Heart right ventricle (tissue), 16 donors: Measurements from ENCODE around the gene PDE2A. TPM values are rescaled to one million over a fixed set of nuclear protein-coding genes. Genes with fewer than 3 reads are reported as not detected.

Experiments used
- ATAC-seq, 8 donors: fragments of 200-7000 bp; cut with Tn5 transposase; one replicate each; pipeline ENCODE4 v1.9.1; 2020; ENCODE audit warnings: mild to moderate bottlenecking in 8 of 8, moderate library complexity in 8 of 8, moderate number of reproducible peaks in 1 of 8
- DNase-seq, 2 donors: peaks; one replicate each; pipeline ENCODE4 v3.0.0-alpha.2; 2020
- H3K27ac ChIP-seq, 10 donors: fragments of 200-600 bp; sonication (generic) in 2 of 10; one replicate each; pipeline versions ENCODE4 v1.5.0 to v1.8.0; 2020 to 2022; ENCODE audit warnings: mild to moderate bottlenecking in 3 of 10
- H3K27me3 ChIP-seq, 7 donors: fragments of 200-600 bp; one replicate each; pipeline ENCODE4 v1.8.0; 2021 to 2022; ENCODE audit warnings: mild to moderate bottlenecking in 2 of 7
- H3K36me3 ChIP-seq, 9 donors: fragments of 200-600 bp; sonication (generic) in 1 of 9; one replicate each; pipeline versions ENCODE4 v1.5.0 to v1.8.0; 2020 to 2022; ENCODE audit warnings: mild to moderate bottlenecking in 2 of 9
- H3K4me1 ChIP-seq, 9 donors: fragments of 200-600 bp; sonication (generic) in 1 of 9; one replicate each; pipeline versions ENCODE4 v1.5.0 to v1.8.0; 2020 to 2022; ENCODE audit warnings: mild to moderate bottlenecking in 4 of 9
- H3K4me3 ChIP-seq, 10 donors: fragments of 200-600 bp; sonication (generic) in 2 of 10; one replicate each; pipeline versions ENCODE4 v1.5.0 to v1.8.0; 2020 to 2022; ENCODE audit warnings: mild to moderate bottlenecking in 7 of 10, moderate library complexity in 2 of 10
- H3K9me3 ChIP-seq, 11 donors: fragments of 200-600 bp in 10 of 11; sonication (generic) in 2 of 11; one replicate each; pipeline versions ENCODE4 v1.5.0 to v1.8.0; 2013 to 2022; ENCODE audit warnings: mild to moderate bottlenecking in 2 of 11, control low read depth in 1 of 11, moderate library complexity in 1 of 11
- WGBS, 2 donors: extraction: QIAGEN DNeasy Blood & Tissue Kit; methylation state at CpG; one replicate each; pipeline ENCODE4 v1.1.7; 2013; ENCODE audit warnings: inconsistent platforms in 1 of 2; 5-methylcytosine and 5-hydroxymethylcytosine counted together
- intact Hi-C, 10 donors: fragments of 100-400 bp; cut with DNase I; formaldehyde crosslinking; loops; one replicate each; pipeline versions ENCODE4 v1.11.1 to v1.14.2; 2022
- polyA plus RNA-seq, 2 donors: library from polyadenylated mRNA; stranded (reverse); fragments of 200-250 nt; gene quantifications; one replicate each; pipeline ENCODE4 v1.2.3, GENCODE V29; 2013
- total RNA-seq, 10 donors: library from RNA; stranded (reverse); fragmentation: NEBNext Ultra II Directional in 3 of 10; extraction: Animal tissue kit (Norgen Biotek cat#: 25700) in 3 of 10; gene quantifications; one replicate each; pipeline versions ENCODE4 v1.2.1 to v1.2.4, GENCODE V29; 2021 to 2023
- TF ChIP-seq, protein P1 (sequence below), 9 donors: fragments of 200-600 bp; sonication (generic) in 2 of 9; IDR thresholded peaks; one replicate each; pipeline versions ENCODE4 v1.5.0 to v1.8.0; 2021 to 2022; ENCODE audit warnings: antibody characterized with exemption in 9 of 9, mild to moderate bottlenecking in 5 of 9, moderate library complexity in 1 of 9
- donor health status: Arrhythmogenic right ventricular cardiomyopathy.
- donor health status: ischemic (EF 13 %, LVEDD 7.1; RV severe dilation, severe dysfunction).
- donor health status: healthy with polysubstance abuse.
- donor health status: DM: no; HTN: yes; CAD: no.
- donor health status: DM: no; HTN: no; CAD: no.
- donor health status: ischemic (EF 25% LVEDD 6.9; RV normal size, moderate dysfunction).
- donor health status: ischemic (EF 25% LVEDD 5.7; RV mildly dilated, moderate dysfunction).
- donor health status: healthy.
- donor health status: DM: yes; HTN: yes; CAD: no.
- donor health status: Ischemic cardiomyopathy.
- donor health status: ischemic (EF 35%, LVEDD 5.7; RV mildly dilated, moderate dysfunction).
- donor health status: nonischemic (EF 11% LVEDD 7.7; RV severe dilation, severe dysfunction).
- donor health status: DM: yes; HTN: yes; CAD: no.
- donor health status: PGD.
- donor health status: ischemic (EF 29% LVEDD 5.4; RV normal size, mild dysfunction).
- donor health status: nonischemic (EF 23%, LVEDD 6.1; RV moderate dilation, normal function).

Gene PDE2A
- total and polyA plus RNA-seq, 12 donors = 10.4 to 47.6 (median 30.2) TPM

DNA sequence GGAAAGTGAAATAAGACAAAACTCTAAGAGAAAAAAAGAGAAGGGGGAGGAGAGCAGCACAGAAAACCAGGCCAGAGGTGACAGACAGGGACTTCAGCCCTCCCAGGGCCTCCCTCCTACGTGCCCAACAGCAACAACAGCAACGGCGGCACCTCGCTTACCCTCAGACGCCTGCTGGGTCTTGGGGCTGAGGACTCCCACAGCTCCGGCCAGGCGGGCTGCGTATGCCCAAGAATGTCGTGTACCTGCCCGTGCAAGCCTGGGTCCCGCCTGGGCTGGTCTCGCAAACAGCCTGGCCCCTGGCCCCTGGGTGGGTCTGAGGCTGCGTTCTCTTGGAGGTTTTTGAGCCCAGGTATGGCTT is 47.4 kb upstream of the PDE2A start:
- H3K36me3 ChIP-seq = peaks cover 0 to 51% (median 0%) of the 10 kb centered on the region in 9 donors
- no peak for DNase-seq

DNA sequence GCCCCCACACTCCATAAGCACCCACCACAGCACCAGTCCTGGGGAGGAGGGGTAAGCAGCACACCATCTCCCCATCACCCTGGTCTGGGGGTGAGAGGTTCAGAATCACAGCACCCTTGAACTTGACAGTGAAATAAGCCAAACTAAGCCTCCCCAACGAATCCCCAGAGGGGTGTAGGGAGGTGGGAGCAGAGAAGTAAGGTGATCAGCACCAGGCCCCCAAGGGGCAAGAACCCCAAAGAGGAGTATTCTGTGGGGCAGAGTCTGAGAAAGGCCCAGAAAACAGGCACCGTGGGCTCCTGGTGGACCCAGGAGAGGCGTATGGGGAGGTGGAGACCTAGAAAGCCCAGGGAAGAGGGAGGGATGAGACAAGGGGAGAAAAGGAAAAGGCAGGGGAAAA is 47.1 kb upstream of the PDE2A start:
- TF ChIP-seq, protein P1, sequence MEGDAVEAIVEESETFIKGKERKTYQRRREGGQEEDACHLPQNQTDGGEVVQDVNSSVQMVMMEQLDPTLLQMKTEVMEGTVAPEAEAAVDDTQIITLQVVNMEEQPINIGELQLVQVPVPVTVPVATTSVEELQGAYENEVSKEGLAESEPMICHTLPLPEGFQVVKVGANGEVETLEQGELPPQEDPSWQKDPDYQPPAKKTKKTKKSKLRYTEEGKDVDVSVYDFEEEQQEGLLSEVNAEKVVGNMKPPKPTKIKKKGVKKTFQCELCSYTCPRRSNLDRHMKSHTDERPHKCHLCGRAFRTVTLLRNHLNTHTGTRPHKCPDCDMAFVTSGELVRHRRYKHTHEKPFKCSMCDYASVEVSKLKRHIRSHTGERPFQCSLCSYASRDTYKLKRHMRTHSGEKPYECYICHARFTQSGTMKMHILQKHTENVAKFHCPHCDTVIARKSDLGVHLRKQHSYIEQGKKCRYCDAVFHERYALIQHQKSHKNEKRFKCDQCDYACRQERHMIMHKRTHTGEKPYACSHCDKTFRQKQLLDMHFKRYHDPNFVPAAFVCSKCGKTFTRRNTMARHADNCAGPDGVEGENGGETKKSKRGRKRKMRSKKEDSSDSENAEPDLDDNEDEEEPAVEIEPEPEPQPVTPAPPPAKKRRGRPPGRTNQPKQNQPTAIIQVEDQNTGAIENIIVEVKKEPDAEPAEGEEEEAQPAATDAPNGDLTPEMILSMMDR (IDR thresholded peaks at IDR 0.05) = no peak
- Histone ChIP-seq H3K4me3 (peak overlapping the region; percentile 62 to 88 (median 72)), H3K36me3 (peaks cover 0 to 51% (median 0%) of the 10 kb centered on the region in 9 donors), H3K27ac (peak overlapping the region; percentile 87 to 99 (median 93)), H3K9me3 (no peaks in the 10 kb centered on the region), H3K27me3 (no peaks in the 10 kb centered on the region), H3K4me1 (peaks cover 23 to 91% (median 70%) of the 10 kb centered on the region in 9 donors)
- DNase-seq (no peak), ATAC-seq (no peak)
- intact Hi-C loops = loop anchor here in 8 of 10 donors (5.0 to 10.0 kb wide), 7 partner anchors 64 to 564 kb away; partner anchors contain the start of genes ATG16L2 (in 1 of the 8) and STARD10 (in 1 of the 8)
- 9 to 16% methylated on average over 3 of the region's 3 CpGs for WGBS, 2 donors

More for the DNA sequence above, 47.4 kb upstream of the PDE2A start:
- intact Hi-C loops = loop anchor here in 8 of 10 donors (1.0 to 10.0 kb wide), 10 partner anchors 63 to 563 kb away; partner anchors contain the start of genes STARD10 (in 2 of the 8) and ATG16L2 (in 1 of the 8)
- 1% methylated on average over 13 of the region's 13 CpGs for WGBS, 2 donors
- Histone ChIP-seq H3K9me3 (no peaks in the 10 kb centered on the region), H3K27ac (peak overlapping the region; percentile 87 to 99 (median 93)), H3K27me3 (no peaks in the 10 kb centered on the region), H3K4me3 (peak overlapping the region; percentile 62 to 88 (median 72)), H3K4me1 (peaks cover 23 to 87% (median 68%) of the 10 kb centered on the region in 9 donors)
- TF ChIP-seq, protein P1 (IDR thresholded peaks at IDR 0.05) = no peak
- ATAC-seq = peak in 6 of 8 donors; percentile 10 to 40 (median 32)

DNA sequence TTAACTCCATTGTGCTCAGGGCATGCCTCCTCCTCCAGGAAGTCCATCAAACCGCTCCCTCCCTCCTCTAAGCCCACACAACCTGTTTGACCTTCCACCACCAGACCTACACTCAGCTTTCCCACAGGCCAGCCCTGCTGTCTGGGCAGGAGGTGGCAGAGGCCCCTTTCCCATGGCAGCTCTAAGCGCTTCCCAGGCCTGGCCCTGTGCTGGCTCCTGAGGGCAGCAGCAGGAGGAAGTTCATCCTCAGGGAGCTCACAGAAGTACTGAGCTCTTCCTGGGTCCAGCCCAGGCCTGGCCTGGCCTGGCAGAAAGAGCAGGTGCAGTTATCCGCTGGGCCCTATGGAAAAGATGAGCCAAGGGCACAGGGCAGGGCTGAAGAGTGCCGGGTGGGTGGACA is 46.6 kb upstream of the PDE2A start:
- H3K36me3 ChIP-seq = peaks cover 0 to 52% (median 0%) of the 10 kb centered on the region in 9 donors
- peaks cover 23 to 94% (median 70%) of the 10 kb centered on the region in 9 donors for H3K4me1 ChIP-seq
- intact Hi-C loops = loop anchor here in 8 of 10 donors (5.0 to 10.0 kb wide), 7 partner anchors 64 to 564 kb away; partner anchors contain the start of genes ATG16L2 (in 1 of the 8) and STARD10 (in 1 of the 8)
- DNase-seq = no peak
- TF ChIP-seq, protein P1 (IDR thresholded peaks at IDR 0.05) = no peak
- ATAC-seq = peak in 5 of 8 donors; percentile 0 to 5 (median 3)
- no peaks in the 10 kb centered on the region for H3K9me3 ChIP-seq
- 48 to 61% methylated on average over 4 of the region's 4 CpGs for WGBS, 2 donors
- no peaks in the 10 kb centered on the region for H3K27me3 ChIP-seq
- peak overlapping the region; percentile 62 to 88 (median 72) for H3K4me3 ChIP-seq
- H3K27ac ChIP-seq = peak overlapping the region; percentile 87 to 99 (median 93)

DNA sequence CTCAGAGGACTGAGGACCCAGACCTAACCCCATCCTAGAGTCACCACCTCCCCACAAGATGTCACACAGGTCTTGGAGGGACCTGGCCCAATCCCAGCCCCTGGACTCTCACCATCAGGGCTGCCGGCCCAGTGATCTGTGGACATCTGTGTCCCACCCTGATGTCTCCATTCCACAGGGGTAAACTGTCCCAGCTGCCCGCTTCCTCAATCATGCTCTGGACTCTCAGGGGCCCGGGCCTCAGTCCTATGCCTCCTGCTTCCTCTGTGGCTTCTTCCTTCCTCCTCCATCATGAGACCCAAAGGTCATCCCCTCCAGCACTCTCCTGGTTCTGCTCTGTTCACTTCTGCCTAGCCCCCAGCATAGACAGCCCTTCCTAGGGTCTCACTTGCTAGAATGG is 45.8 kb upstream of the PDE2A start:
- ATAC-seq (no peak), DNase-seq (no peak)
- 46 to 48% methylated on average over 3 of the region's 3 CpGs for WGBS, 2 donors
- Histone ChIP-seq H3K4me3 (peak overlapping the region; percentile 62 to 88 (median 72)), H3K36me3 (peaks cover 0 to 54% (median 0%) of the 10 kb centered on the region in 9 donors), H3K27ac (peak overlapping the region; percentile 87 to 99 (median 93)), H3K4me1 (peaks cover 22 to 94% (median 70%) of the 10 kb centered on the region in 9 donors), H3K27me3 (no peaks in the 10 kb centered on the region), H3K9me3 (no peaks in the 10 kb centered on the region)
- intact Hi-C loops = loop anchor here in 8 of 10 donors (5.0 to 10.0 kb wide), 7 partner anchors 65 to 565 kb away; partner anchors contain the start of genes ATG16L2 (in 1 of the 8) and STARD10 (in 1 of the 8)
- TF ChIP-seq, protein P1 (IDR thresholded peaks at IDR 0.05) = no peak
